SK-N-MC (cell line): Measurements from ENCODE around the gene MAPK12.

ENCODE experiments used
- DNase-seq: peaks from one replicate; pipeline ENCODE4 v3.0.0-alpha.2; 2011; ENCODE audit warnings: low read depth, low spot score
- H3K27ac ChIP-seq: fragments of 200-600 bp; sonication (generic); 2 replicates; pipeline ENCODE4 v1.5.1; 2016; ENCODE audit warnings: mixed run types
- H3K36me3 ChIP-seq: fragments of 200-600 bp; sonication (generic); 2 replicates; pipeline ENCODE4 v1.6.1; 2017; ENCODE audit warnings: antibody characterized with exemption, low read length, mixed read lengths; ENCODE audit not compliant: insufficient read depth
- H3K4me3 ChIP-seq: fragments of 200-600 bp; sonication (generic); 2 replicates; pipeline ENCODE4 v1.5.1; 2016
- H3K9ac ChIP-seq: fragments of 200-600 bp; sonication (generic); 2 replicates; pipeline ENCODE4 v1.8.0; 2017; ENCODE audit warnings: mixed run types, mixed read lengths; ENCODE audit not compliant: insufficient read length
- H3K9me3 ChIP-seq: fragments of 200-600 bp; sonication (generic); 2 replicates; pipeline ENCODE4 v1.6.1; 2017; ENCODE audit warnings: low read depth, mild to moderate bottlenecking, antibody characterized with exemption, low read length, moderate library complexity, mixed read lengths
- EZH2 ChIP-seq: fragments of 200-600 bp; sonication (generic); IDR thresholded peaks from one replicate; pipeline ENCODE4 v1.6.1; 2017; ENCODE audit warnings: antibody characterized with exemption
- FOXP2 ChIP-seq: optimal IDR thresholded peaks from 2 replicates; pipeline ENCODE3; 2011; ENCODE audit warnings: mild to moderate bottlenecking, moderate library complexity; ENCODE audit not compliant: insufficient read depth; ENCODE audit errors: extremely low read length, control extremely low read depth
- POLR2AphosphoS5 ChIP-seq: IDR thresholded peaks from 2 replicates; pipeline ENCODE4 v1.6.1; 2012; ENCODE audit warnings: mild to moderate bottlenecking, low read depth, low read length, borderline replicate concordance

MAPK12 gene

GRCh38 chr22:50306753-50307749 is 45.6 kb upstream of the MAPK12 start, which contains the start of gene PLXNB2:
TSS of gene PLXNB2 (minus strand) at chr22:50307646. CDS start at chr22:50290584, 17,062 bp downstream.
- no peak for TF ChIP-seq EZH2
- TF ChIP-seq FOXP2, result no peak
- TF ChIP-seq POLR2AphosphoS5, result peak; percentile 50; the same call in 1 of the 2 replicates
- peak within 1 kb of the TSS; percentile 46 for H3K27ac ChIP-seq
- H3K9ac ChIP-seq, result peak within 1 kb of the TSS; percentile 87
- peak within 1 kb of the TSS; percentile 85 for H3K4me3 ChIP-seq
- DNase-seq, result no peak
- H3K9me3 ChIP-seq, result no peaks in the 10 kb centered on the region
- H3K36me3 ChIP-seq, result no peaks in the 10 kb centered on the region

GRCh38 chr22:50305923-50306566 is 44.6 kb upstream of the MAPK12 start:
- Histone ChIP-seq H3K27ac (peak overlapping the region; percentile 7; the same call in 1 of the 2 replicates), H3K9ac (peak overlapping the region; percentile 87), H3K4me3 (peak overlapping the region; percentile 85), H3K36me3 (no peaks in the 10 kb centered on the region), H3K9me3 (no peaks in the 10 kb centered on the region)
- DNase-seq, result no peak
- TF ChIP-seq POLR2AphosphoS5, result no peak
- TF ChIP-seq FOXP2, result no peak
- TF ChIP-seq EZH2, result no peak

- Histone ChIP-seq H3K9ac (peak overlapping the region; percentile 87), H3K27ac (peak overlapping the region; percentile 7; the same call in 1 of the 2 replicates), H3K9me3 (no peaks in the 10 kb centered on the region), H3K36me3 (no peaks in the 10 kb centered on the region), H3K4me3 (peak overlapping the region; percentile 85)
- TF ChIP-seq FOXP2, result no peak
- no peak for TF ChIP-seq EZH2
- no peak for TF ChIP-seq POLR2AphosphoS5
- no peak for DNase-seq
Measured at GRCh38 chr22:50305393-50305922, 44.0 kb upstream of the MAPK12 start.

GRCh38 chr22:50304528-50305392 is 43.3 kb upstream of the MAPK12 start:
- TF ChIP-seq EZH2 (no peak), FOXP2 (no peak), POLR2AphosphoS5 (no peak)
- Histone ChIP-seq H3K27ac (peak overlapping the region; percentile 42; the same call in 1 of the 2 replicates), H3K4me3 (peak overlapping the region; percentile 85), H3K9ac (peak overlapping the region; percentile 37), H3K36me3 (no peaks in the 10 kb centered on the region), H3K9me3 (no peaks in the 10 kb centered on the region)
- DNase-seq, result no peak

- Histone ChIP-seq H3K27ac (0 out of 2 replicates have a peak overlapping the region, but pooled peaks have one; percentile 31), H3K9ac (peak overlapping the region; percentile 37), H3K4me3 (0 out of 2 replicates have a peak overlapping the region, but pooled peaks have one; percentile 18), H3K36me3 (no peaks in the 10 kb centered on the region), H3K9me3 (no peaks in the 10 kb centered on the region)
- no peak for DNase-seq
- TF ChIP-seq EZH2, result no peak
- TF ChIP-seq FOXP2, result no peak
- no peak; the same call in 1 of the 2 replicates for TF ChIP-seq POLR2AphosphoS5
Measured at GRCh38 chr22:50303848-50304527, 42.5 kb upstream of the MAPK12 start.

- DNase-seq, result no peak
- no peaks in the 10 kb centered on the region for H3K9me3 ChIP-seq
- H3K27ac ChIP-seq, result peak overlapping the region; percentile 31; the same call in 1 of the 2 replicates
- H3K36me3 ChIP-seq, result no peaks in the 10 kb centered on the region
- H3K4me3 ChIP-seq, result no peak overlapping the region
- H3K9ac ChIP-seq, result no peak overlapping the region
- TF ChIP-seq EZH2, result no peak
- no peak for TF ChIP-seq FOXP2
- TF ChIP-seq POLR2AphosphoS5, result no peak
Measured at GRCh38 chr22:50303515-50303847, 42.0 kb upstream of the MAPK12 start.

GRCh38 chr22:50302564-50302963 is 41.1 kb upstream of the MAPK12 start:
- H3K4me3 ChIP-seq, result no peak overlapping the region
- TF ChIP-seq FOXP2 (no peak), POLR2AphosphoS5 (no peak), EZH2 (no peak)
- H3K27ac ChIP-seq, result no peak overlapping the region
- H3K9ac ChIP-seq, result no peak overlapping the region
- DNase-seq, result no peak
- H3K9me3 ChIP-seq, result no peaks in the 10 kb centered on the region
- H3K36me3 ChIP-seq, result no peaks in the 10 kb centered on the region
